Raji (cell line): ENCODE data around the gene IGFLR1.

Experiments used
- POLR2A ChIP-seq: IDR thresholded peaks from 2 replicates; pipeline ENCODE4 v1.6.1; 2011; ENCODE audit warnings: low read depth, low read length, control low read depth; ENCODE audit not compliant: insufficient read depth

The IGFLR1 gene

GRCh38 chr19:35742121-35742724 lies at the start of gene IGFLR1:
TSS of gene IGFLR1 (minus strand) at chr19:35742452. CDS start at chr19:35741180, 1,272 bp downstream.
- TF ChIP-seq POLR2A, result peak; percentile 66

GRCh38 chr19:35791814-35792279 lies 49.6 kb upstream of the IGFLR1 start:
- no peak for TF ChIP-seq POLR2A

GRCh38 chr19:35790981-35791813 lies 48.9 kb upstream of the IGFLR1 start:
- no peak for TF ChIP-seq POLR2A

GRCh38 chr19:35789978-35790944 lies 48.0 kb upstream of the IGFLR1 start:
- TF ChIP-seq POLR2A, result no peak

GRCh38 chr19:35789195-35789977 lies 47.1 kb upstream of the IGFLR1 start:
- TF ChIP-seq POLR2A, result no peak

- no peak for TF ChIP-seq POLR2A
Observed at GRCh38 chr19:35788205-35788960, 46.1 kb upstream of the IGFLR1 start.

- no peak for TF ChIP-seq POLR2A
Observed at GRCh38 chr19:35787227-35787799, 45.1 kb upstream of the IGFLR1 start.

- TF ChIP-seq POLR2A, result no peak
Observed at GRCh38 chr19:35786299-35787160, 44.3 kb upstream of the IGFLR1 start.

- TF ChIP-seq POLR2A, result no peak
Observed at GRCh38 chr19:35785339-35785627, 43.0 kb upstream of the IGFLR1 start.

- no peak for TF ChIP-seq POLR2A
Observed at GRCh38 chr19:35784503-35785338, 42.5 kb upstream of the IGFLR1 start.

GRCh38 chr19:35783469-35784434 lies 41.5 kb upstream of the IGFLR1 start:
- no peak for TF ChIP-seq POLR2A
